H4 (cell line): Measurements from ENCODE around the gene ZNF213. TPM values are rescaled to one million over a fixed set of nuclear protein-coding genes. Genes with fewer than 3 reads are reported as not detected.
"Not testable (repeated sequence)": the region's sequence is repeated elsewhere in the genome, so short reads cannot be mapped to it uniquely, and the experiment has no call there.

Experiments
- DNase-seq: peaks from one replicate; pipeline ENCODE4 v3.0.0-alpha.2; 2015; ENCODE audit warnings: low spot score
- total RNA-seq: library from RNA; depleted of rRNA; stranded (reverse); fragments of >200 nt; shearing (Covaris generic); gene quantifications from 2 replicates; pipeline ENCODE4 v1.2.3, GENCODE V29; 2014

Gene ZNF213
- total RNA-seq, 1 experiment from 2014 or later, result 2.0 TPM

GRCh38 chr16:3148256-3149192 is 13.7 kb downstream of the ZNF213 start:
- DNase-seq, result no peak

GRCh38 chr16:3149193-3149530 is 14.3 kb downstream of the ZNF213 start:
- no peak for DNase-seq

- no peak for DNase-seq
These were observed 15.0 kb downstream of the ZNF213 start for GRCh38 chr16:3149630-3150345.

- DNase-seq, result peak; percentile 93
These were observed 15.8 kb downstream of the ZNF213 start for GRCh38 chr16:3150346-3151218.

- no peak for DNase-seq
These were observed 17.1 kb downstream of the ZNF213 start for GRCh38 chr16:3152027-3152276.

- DNase-seq, result peak; percentile 88
These were observed 17.6 kb downstream of the ZNF213 start for GRCh38 chr16:3152277-3152990.

GRCh38 chr16:3152991-3153368 is 18.2 kb downstream of the ZNF213 start:
- no peak for DNase-seq

GRCh38 chr16:3155181-3155580 is 20.4 kb downstream of the ZNF213 start:
- no peak for DNase-seq

GRCh38 chr16:3155972-3156371 is 21.1 kb downstream of the ZNF213 start:
- DNase-seq, result no peak

- peak; percentile 94 for DNase-seq
These were observed 22.6 kb downstream of the ZNF213 start for GRCh38 chr16:3157229-3158025.

GRCh38 chr16:3158026-3158509 is 23.2 kb downstream of the ZNF213 start:
- DNase-seq, result no peak

GRCh38 chr16:3158510-3159314 is 23.9 kb downstream of the ZNF213 start:
- peak; percentile 87 for DNase-seq

- no peak for DNase-seq
These were observed 26.6 kb downstream of the ZNF213 start for GRCh38 chr16:3161235-3162018.

GRCh38 chr16:3164121-3164991 is 29.5 kb downstream of the ZNF213 start:
- DNase-seq, result no peak

- no peak for DNase-seq
These were observed 30.4 kb downstream of the ZNF213 start for GRCh38 chr16:3165111-3165822.

GRCh38 chr16:3166505-3166886 is 31.7 kb downstream of the ZNF213 start:
- no peak for DNase-seq

- DNase-seq, result not testable (repeated sequence)
These were observed 33.9 kb downstream of the ZNF213 start for GRCh38 chr16:3168729-3169128.
